Endodermal cell (in vitro differentiated cells): Measurements from ENCODE around the gene NRM. TPM values are rescaled to one million over a fixed set of nuclear protein-coding genes. Genes with fewer than 3 reads are reported as not detected.

Experiments used
- DNase-seq: peaks from one replicate; pipeline ENCODE4 v3.0.0-alpha.2; 2017
- H3K27ac ChIP-seq: 2 replicates; pipeline ENCODE4 v1.5.1; 2013; ENCODE audit warnings: mild to moderate bottlenecking, low read depth, low read length, moderate library complexity
- H3K27me3 ChIP-seq: 2 replicates; pipeline ENCODE4 v1.6.1; 2013; ENCODE audit warnings: mild to moderate bottlenecking, low read length, moderate library complexity; ENCODE audit not compliant: insufficient read depth, control insufficient read depth, poor library complexity, severe bottlenecking
- H3K36me3 ChIP-seq: 2 replicates; pipeline ENCODE4 v1.7.0; 2013; ENCODE audit warnings: mild to moderate bottlenecking, low read length, moderate library complexity; ENCODE audit not compliant: control insufficient read depth, insufficient read depth
- H3K4me1 ChIP-seq: one replicate; pipeline ENCODE4 v1.7.0; 2013; ENCODE audit warnings: low read length; ENCODE audit not compliant: control insufficient read depth, insufficient read depth
- H3K4me3 ChIP-seq: 2 replicates; pipeline ENCODE4 v1.5.1; 2013; ENCODE audit warnings: mild to moderate bottlenecking, low read length, moderate library complexity
- H3K9ac ChIP-seq: 2 replicates; pipeline ENCODE4 v1.6.1; 2013; ENCODE audit warnings: mild to moderate bottlenecking, low read length, moderate library complexity; ENCODE audit not compliant: poor library complexity, severe bottlenecking; ENCODE audit errors: extremely low read depth
- H3K9me3 ChIP-seq: 2 replicates; pipeline ENCODE4 v1.6.1; 2013; ENCODE audit warnings: mild to moderate bottlenecking, low read length, moderate library complexity; ENCODE audit not compliant: control insufficient read depth
- H3K27ac Mint-ChIP-seq: 2 replicates; pipeline ENCODE4 v1.8.0; 2020; ENCODE audit warnings: mixed read lengths
- H3K27me3 Mint-ChIP-seq: 2 replicates; pipeline ENCODE4 v1.8.0; 2021; ENCODE audit warnings: mild to moderate bottlenecking, mixed read lengths; ENCODE audit not compliant: insufficient read depth
- H3K36me3 Mint-ChIP-seq: 2 replicates; pipeline ENCODE4 v1.8.0; 2020; ENCODE audit warnings: low read depth, mixed read lengths
- H3K4me1 Mint-ChIP-seq: 2 replicates; pipeline ENCODE4 v1.8.0; 2020; ENCODE audit warnings: mixed read lengths
- H3K4me3 Mint-ChIP-seq: 2 replicates; pipeline ENCODE4 v1.8.0; 2020; ENCODE audit warnings: mild to moderate bottlenecking, moderate library complexity, mixed read lengths
- H3K9me3 Mint-ChIP-seq: 2 replicates; pipeline ENCODE4 v1.8.0; 2020; ENCODE audit warnings: mild to moderate bottlenecking, mixed read lengths
- CTCF ChIP-seq: fragments of 200-600 bp; sonication (generic); conservative IDR thresholded peaks from 2 replicates; pipeline ENCODE4 v1.5.0; 2021; ENCODE audit warnings: antibody characterized with exemption, mild to moderate bottlenecking
- WGBS, 2 experiments: methylation state at CpG; one replicate each; pipeline versions ENCODE4 v1.1.5 to v1.1.7; 2013; ENCODE audit warnings: missing lambda C conversion rate in 2 of 2, mixed read lengths in 1 of 2; ENCODE audit not compliant: insufficient coverage in 1 of 2, insufficient read length in 1 of 2; 5-methylcytosine and 5-hydroxymethylcytosine counted together
- total RNA-seq, 2 donors: library from RNA; stranded (reverse); fragmentation: NEBNext Ultra II Directional in 1 of 2; extraction: Animal tissue kit (Norgen Biotek cat#: 25700) in 1 of 2; gene quantifications; 2 replicates in 1 of 2; 3 replicates in 1 of 2; pipeline ENCODE4 v1.2.1, GENCODE V29; 2021

Gene NRM
- total RNA-seq, 2 donors from 2014 or later: 37.1 TPM

DNA sequence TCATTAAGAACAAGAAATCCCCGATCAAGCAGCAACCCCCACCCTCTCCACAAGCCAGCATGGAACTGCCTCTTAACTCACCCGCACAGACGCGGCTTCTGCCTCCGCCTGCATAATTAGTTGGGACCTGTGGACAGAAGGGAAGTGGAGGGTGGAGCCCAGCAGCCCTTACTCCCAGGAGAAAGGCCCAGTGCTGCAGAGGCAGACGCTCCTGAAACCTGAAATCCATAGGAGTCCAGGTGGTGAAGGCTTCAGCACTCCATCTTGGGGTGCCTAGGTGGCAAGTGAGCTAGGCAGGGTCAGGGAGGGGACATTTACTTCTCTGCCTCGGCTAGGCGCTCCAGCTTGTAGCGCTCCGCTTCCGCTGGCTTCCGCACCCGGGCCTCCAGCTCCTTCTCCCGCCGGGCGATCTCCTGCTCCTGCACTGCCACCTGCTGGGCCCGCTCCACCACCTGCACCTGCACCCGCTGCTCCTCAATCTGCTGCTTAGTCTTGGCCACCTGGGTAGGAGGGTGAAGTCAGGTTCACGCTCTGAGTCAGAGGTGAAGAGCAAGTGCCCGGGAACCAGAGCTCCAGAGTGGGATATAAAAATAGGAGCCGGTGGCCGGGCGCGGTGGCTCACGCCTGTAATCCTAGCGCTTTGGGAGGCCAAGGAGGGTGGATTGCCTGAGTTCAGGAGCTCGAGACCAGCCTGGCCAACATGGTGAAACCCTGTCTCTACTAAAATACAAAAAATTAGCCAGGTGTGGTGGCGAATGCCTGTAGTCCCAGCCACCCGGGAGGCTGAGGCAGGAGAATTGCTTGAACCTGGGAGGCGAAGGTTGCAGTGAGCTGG lies 40.0 kb upstream of the NRM start:
- Histone ChIP-seq H3K27ac (no peak overlapping the region), H3K36me3 (peaks cover 48% of the 10 kb centered on the region), H3K4me1 (no peaks in the 10 kb centered on the region), H3K9ac (no peak overlapping the region), H3K4me3 (no peak overlapping the region), H3K9me3 (no peaks in the 10 kb centered on the region), H3K27me3 (no peaks in the 10 kb centered on the region)
- DNase-seq: peak; percentile 94
- Mint-ChIP-seq H3K9me3 (no peaks in the 10 kb centered on the region), H3K27ac (peak overlapping the region; percentile 92), H3K36me3 (peaks cover 65% of the 10 kb centered on the region), H3K4me1 (peaks cover 9% of the 10 kb centered on the region), H3K4me3 (no peak overlapping the region), H3K27me3 (no peaks in the 10 kb centered on the region)
- WGBS, 2 experiments: 80 to 87% methylated on average over 11 to 30 of the region's 30 CpGs
- peak; percentile 82 for TF ChIP-seq CTCF

DNA sequence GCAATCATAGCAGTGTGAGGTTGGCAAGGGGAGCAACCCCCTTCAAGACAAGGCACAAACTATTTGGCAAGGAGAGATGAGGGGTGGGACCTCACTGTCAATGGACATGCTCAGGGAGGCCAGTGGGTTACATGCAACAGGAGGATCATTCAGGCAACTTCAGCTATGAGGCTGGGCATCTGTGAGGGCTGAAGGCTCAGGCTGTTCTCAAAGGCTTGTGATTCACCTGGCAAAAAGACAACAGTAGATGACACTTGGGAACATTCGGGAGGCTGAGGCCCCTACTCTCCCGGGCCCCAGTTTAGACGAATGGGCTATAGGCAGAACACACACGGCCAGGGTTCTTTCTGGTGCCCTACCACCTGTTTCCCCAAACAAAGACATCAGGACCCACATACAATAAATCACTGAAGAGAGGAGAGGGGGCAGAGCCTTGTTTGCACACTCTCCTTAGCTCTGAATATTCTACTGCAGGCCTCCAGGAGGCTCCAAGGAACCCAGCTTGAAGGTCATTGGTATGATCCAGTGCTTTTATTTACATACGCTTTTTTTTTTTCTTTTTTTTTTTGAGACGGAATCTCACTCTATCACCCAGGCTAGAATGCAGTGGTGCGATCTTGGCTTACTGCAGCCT lies 37.3 kb upstream of the NRM start:
- no peaks in the 10 kb centered on the region for H3K9me3 ChIP-seq
- H3K27ac ChIP-seq: no peak overlapping the region
- peaks cover 62% of the 10 kb centered on the region for H3K36me3 ChIP-seq
- Mint-ChIP-seq H3K4me1 (peaks cover 22% of the 10 kb centered on the region), H3K4me3 (no peak overlapping the region), H3K27ac (peak overlapping the region; percentile 78), H3K36me3 (peaks cover 76% of the 10 kb centered on the region), H3K9me3 (no peaks in the 10 kb centered on the region), H3K27me3 (no peaks in the 10 kb centered on the region)
- no peak overlapping the region for H3K9ac ChIP-seq
- peak; percentile 46 for TF ChIP-seq CTCF
- no peak for DNase-seq
- H3K27me3 ChIP-seq: no peaks in the 10 kb centered on the region
- WGBS, 2 experiments: 78 to 87% methylated on average over 5 to 7 of the region's 7 CpGs
- H3K4me3 ChIP-seq: no peak overlapping the region
- H3K4me1 ChIP-seq: no peaks in the 10 kb centered on the region

GRCh38 chr6:30726506-30727413 lies 36.0 kb upstream of the NRM start:
- H3K4me1 Mint-ChIP-seq: peaks cover 31% of the 10 kb centered on the region
- no peak for TF ChIP-seq CTCF
- DNase-seq: no peak
- peak overlapping the region; percentile 76 for H3K27ac Mint-ChIP-seq
- no peak overlapping the region for H3K9ac ChIP-seq
- no peaks in the 10 kb centered on the region for H3K9me3 ChIP-seq
- H3K4me1 ChIP-seq: no peaks in the 10 kb centered on the region
- H3K4me3 ChIP-seq: no peak overlapping the region
- H3K27me3 ChIP-seq: no peaks in the 10 kb centered on the region
- H3K27me3 Mint-ChIP-seq: no peaks in the 10 kb centered on the region
- peaks cover 64% of the 10 kb centered on the region for H3K36me3 ChIP-seq
- 93 to 100% methylated on average over 9 to 11 of the region's 11 CpGs for WGBS, 2 experiments
- no peak overlapping the region for H3K4me3 Mint-ChIP-seq
- H3K27ac ChIP-seq: no peak overlapping the region
- no peaks in the 10 kb centered on the region for H3K9me3 Mint-ChIP-seq
- peaks cover 80% of the 10 kb centered on the region for H3K36me3 Mint-ChIP-seq
